ENCODE data around the gene SPTLC2.

The SPTLC2 gene

DNA sequence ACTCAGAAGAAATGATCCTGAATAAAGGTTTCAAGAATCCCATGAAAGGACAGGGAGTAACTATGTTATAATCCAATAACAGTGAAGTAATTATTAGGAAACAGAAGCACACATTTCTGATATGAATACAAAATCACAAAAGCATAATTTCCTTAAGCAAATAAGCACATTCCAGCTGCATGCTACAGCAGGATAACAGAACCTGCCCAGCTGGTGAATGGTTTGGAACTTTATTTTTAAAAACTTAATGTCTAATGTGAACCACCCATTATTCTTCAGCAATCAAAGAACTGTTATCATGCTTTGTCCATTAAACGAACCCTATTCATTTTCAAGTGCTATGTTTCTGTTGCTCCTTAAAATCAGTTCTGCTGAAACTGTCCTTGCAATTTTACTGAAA is 13.4 kb downstream of the SPTLC2 start:
- Histone ChIP-seq H3K4me3 (replicated peaks; ENCODE audit: insufficient read depth, low read length) (no peak overlapping the region), H3K27ac (replicated peaks) (no peak overlapping the region), H3K27me3 (ENCODE audit: insufficient read depth, poor library complexity, severe bottlenecking) (no peaks in the 10 kb centered on the region)
- DNase-seq (ENCODE audit: low read depth in 1 of 2, low spot score in 1 of 2): no peak
- TF ChIP-seq POLR2AphosphoS5 (IDR thresholded peaks at IDR 0.05; ENCODE audit: low read depth): no peak
- TF ChIP-seq, protein P1, sequence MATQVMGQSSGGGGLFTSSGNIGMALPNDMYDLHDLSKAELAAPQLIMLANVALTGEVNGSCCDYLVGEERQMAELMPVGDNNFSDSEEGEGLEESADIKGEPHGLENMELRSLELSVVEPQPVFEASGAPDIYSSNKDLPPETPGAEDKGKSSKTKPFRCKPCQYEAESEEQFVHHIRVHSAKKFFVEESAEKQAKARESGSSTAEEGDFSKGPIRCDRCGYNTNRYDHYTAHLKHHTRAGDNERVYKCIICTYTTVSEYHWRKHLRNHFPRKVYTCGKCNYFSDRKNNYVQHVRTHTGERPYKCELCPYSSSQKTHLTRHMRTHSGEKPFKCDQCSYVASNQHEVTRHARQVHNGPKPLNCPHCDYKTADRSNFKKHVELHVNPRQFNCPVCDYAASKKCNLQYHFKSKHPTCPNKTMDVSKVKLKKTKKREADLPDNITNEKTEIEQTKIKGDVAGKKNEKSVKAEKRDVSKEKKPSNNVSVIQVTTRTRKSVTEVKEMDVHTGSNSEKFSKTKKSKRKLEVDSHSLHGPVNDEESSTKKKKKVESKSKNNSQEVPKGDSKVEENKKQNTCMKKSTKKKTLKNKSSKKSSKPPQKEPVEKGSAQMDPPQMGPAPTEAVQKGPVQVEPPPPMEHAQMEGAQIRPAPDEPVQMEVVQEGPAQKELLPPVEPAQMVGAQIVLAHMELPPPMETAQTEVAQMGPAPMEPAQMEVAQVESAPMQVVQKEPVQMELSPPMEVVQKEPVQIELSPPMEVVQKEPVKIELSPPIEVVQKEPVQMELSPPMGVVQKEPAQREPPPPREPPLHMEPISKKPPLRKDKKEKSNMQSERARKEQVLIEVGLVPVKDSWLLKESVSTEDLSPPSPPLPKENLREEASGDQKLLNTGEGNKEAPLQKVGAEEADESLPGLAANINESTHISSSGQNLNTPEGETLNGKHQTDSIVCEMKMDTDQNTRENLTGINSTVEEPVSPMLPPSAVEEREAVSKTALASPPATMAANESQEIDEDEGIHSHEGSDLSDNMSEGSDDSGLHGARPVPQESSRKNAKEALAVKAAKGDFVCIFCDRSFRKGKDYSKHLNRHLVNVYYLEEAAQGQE (IDR thresholded peaks at IDR 0.05; ENCODE audit: insufficient replicate concordance, low read depth): no peak
- TF ChIP-seq GABPA (IDR thresholded peaks at IDR 0.05; ENCODE audit: low read depth): no peak
- TF ChIP-seq, protein P2, sequence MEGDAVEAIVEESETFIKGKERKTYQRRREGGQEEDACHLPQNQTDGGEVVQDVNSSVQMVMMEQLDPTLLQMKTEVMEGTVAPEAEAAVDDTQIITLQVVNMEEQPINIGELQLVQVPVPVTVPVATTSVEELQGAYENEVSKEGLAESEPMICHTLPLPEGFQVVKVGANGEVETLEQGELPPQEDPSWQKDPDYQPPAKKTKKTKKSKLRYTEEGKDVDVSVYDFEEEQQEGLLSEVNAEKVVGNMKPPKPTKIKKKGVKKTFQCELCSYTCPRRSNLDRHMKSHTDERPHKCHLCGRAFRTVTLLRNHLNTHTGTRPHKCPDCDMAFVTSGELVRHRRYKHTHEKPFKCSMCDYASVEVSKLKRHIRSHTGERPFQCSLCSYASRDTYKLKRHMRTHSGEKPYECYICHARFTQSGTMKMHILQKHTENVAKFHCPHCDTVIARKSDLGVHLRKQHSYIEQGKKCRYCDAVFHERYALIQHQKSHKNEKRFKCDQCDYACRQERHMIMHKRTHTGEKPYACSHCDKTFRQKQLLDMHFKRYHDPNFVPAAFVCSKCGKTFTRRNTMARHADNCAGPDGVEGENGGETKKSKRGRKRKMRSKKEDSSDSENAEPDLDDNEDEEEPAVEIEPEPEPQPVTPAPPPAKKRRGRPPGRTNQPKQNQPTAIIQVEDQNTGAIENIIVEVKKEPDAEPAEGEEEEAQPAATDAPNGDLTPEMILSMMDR (IDR thresholded peaks at IDR 0.05; ENCODE audit: insufficient read depth, low read length): no peak
- TF ChIP-seq SPI1 (IDR thresholded peaks at IDR 0.05; ENCODE audit: borderline replicate concordance, low read depth): no peak

DNA sequence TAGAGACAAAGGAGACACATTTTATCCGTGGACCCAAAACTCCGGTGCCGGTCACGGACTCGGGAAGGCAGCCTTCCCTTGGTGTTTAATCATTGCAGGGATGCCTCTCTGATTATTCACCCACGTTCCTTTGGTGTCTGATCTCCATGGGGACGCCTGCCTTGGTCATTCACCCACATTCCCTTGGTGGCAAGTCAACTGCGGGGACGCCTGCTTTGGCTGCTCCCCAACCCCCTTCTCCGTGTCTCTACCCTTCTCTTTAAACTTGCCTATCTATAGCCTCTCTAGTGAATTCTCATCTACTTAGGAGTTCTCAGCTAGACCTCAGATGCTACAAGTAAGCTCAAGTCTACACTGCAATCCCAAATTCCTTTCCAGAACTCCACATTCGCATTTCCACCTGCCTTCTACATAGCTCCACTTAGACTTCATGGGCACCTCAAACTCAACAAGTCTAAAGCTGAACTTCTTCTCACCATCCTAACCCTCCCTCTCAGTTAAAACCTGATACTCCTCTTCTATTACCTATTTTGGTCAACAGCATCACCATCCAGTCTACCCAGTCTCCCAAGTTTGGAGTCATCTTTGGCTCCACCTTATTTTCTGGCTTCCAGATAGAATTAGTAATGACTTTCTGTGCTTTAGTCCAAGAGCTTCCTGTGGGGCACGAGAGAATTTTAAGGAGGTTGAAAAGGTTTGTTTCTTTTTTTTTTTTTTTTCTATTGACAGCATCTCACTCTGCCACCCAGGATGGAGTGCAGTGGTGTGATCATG is 14.4 kb downstream of the SPTLC2 start:
- no peak for DNase-seq (ENCODE audit: low read depth in 1 of 2, low spot score in 1 of 2)
- no peak overlapping the region for H3K4me3 ChIP-seq (replicated peaks; ENCODE audit: insufficient read depth, low read length)
- TF ChIP-seq, protein P1 (IDR thresholded peaks at IDR 0.05; ENCODE audit: insufficient replicate concordance, low read depth): no peak
- TF ChIP-seq SPI1 (IDR thresholded peaks at IDR 0.05; ENCODE audit: borderline replicate concordance, low read depth) (no peak), POLR2AphosphoS5 (IDR thresholded peaks at IDR 0.05; ENCODE audit: low read depth) (no peak), GABPA (IDR thresholded peaks at IDR 0.05; ENCODE audit: low read depth) (no peak)
- TF ChIP-seq, protein P2 (IDR thresholded peaks at IDR 0.05; ENCODE audit: insufficient read depth, low read length): no peak
- no peaks in the 10 kb centered on the region for H3K27me3 ChIP-seq (ENCODE audit: insufficient read depth, poor library complexity, severe bottlenecking)
- no peak overlapping the region for H3K27ac ChIP-seq (replicated peaks)

DNA sequence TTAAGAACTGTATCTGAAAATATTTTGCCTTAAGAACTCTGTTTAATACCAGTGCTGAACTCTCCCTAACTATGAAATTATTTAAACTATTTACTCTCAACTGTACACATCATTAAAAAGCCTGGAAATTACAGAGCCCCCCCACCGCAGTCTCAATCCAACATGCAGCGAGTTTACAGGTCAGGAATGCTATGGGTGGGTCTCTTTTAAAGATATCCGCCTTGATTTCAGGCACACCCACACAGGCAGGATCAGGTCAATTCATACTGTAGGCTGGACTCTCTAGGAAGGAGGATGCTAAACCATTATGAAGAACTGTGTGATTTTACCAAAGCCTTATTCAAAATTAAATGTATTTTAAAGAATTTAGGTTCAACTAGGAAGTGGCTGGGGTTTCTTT is 16.5 kb downstream of the SPTLC2 start:
- Histone ChIP-seq H3K27ac (replicated peaks) (no peak overlapping the region), H3K27me3 (ENCODE audit: insufficient read depth, poor library complexity, severe bottlenecking) (no peaks in the 10 kb centered on the region), H3K4me3 (replicated peaks; ENCODE audit: insufficient read depth, low read length) (no peak overlapping the region)
- no peak for TF ChIP-seq GABPA (IDR thresholded peaks at IDR 0.05; ENCODE audit: low read depth)
- TF ChIP-seq SPI1 (IDR thresholded peaks at IDR 0.05; ENCODE audit: borderline replicate concordance, low read depth): no peak
- TF ChIP-seq, protein P1 (IDR thresholded peaks at IDR 0.05; ENCODE audit: insufficient replicate concordance, low read depth): no peak
- TF ChIP-seq, protein P2 (IDR thresholded peaks at IDR 0.05; ENCODE audit: insufficient read depth, low read length): no peak
- TF ChIP-seq POLR2AphosphoS5 (IDR thresholded peaks at IDR 0.05; ENCODE audit: low read depth): no peak
- no peak for DNase-seq (ENCODE audit: low read depth in 1 of 2, low spot score in 1 of 2)

All from HL-60 (cell line).